Mucosa of gallbladder (tissue), 1 donor: ENCODE data around the gene GPR158. TPM values are rescaled to one million over a fixed set of nuclear protein-coding genes. Genes with fewer than 3 reads are reported as not detected.
A peak's percentile ranks its signal among the peaks of the same experiment; 100 is the strongest.

ENCODE experiments used
- DNase-seq: peaks from one replicate; pipeline ENCODE4 v3.0.0-alpha.2; 2020; ENCODE audit warnings: low spot score
- total RNA-seq: library from RNA; stranded (reverse); gene quantifications from one replicate; pipeline ENCODE4 v1.2.1, GENCODE V29; 2021
- donor health status: DM: no; HTN: no; CAD: no.

Gene GPR158
- total RNA-seq, 1 donor from 2014 or later: 0.09 TPM

DNA sequence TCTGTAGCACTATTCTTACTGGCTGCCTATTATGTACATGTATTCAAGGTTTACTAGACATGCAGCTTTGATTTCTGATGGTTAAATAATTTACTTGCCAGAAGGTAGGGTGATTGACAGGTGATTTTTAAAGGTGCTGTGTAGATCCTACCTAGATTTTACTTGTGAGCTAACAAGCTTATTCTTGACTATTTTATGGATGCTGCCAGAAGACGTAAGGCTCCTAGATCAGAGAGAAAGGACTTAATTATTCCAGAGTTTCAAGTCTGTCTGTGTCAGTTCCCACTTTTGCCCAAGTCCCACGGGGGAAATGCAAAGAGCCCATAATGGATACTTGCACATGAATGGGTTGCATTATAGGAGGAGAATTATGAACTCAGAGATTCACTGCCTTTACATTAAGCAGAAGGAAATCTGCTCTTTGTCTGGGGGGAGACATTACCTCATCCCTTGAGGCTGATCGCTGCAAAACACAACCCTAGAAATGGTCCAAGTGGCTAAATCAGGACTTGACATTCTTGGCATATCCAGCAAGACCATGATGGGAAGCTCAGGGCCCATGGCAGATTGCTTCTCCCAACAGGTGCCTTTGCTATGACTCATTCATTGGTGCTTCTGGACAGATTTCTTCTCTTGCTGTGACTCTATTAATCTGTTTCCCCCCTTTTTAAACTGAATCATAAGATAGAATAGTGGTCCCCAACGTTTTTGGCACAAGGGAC, 32.1 kb downstream of the GPR158 start:
- no peak for DNase-seq

DNA sequence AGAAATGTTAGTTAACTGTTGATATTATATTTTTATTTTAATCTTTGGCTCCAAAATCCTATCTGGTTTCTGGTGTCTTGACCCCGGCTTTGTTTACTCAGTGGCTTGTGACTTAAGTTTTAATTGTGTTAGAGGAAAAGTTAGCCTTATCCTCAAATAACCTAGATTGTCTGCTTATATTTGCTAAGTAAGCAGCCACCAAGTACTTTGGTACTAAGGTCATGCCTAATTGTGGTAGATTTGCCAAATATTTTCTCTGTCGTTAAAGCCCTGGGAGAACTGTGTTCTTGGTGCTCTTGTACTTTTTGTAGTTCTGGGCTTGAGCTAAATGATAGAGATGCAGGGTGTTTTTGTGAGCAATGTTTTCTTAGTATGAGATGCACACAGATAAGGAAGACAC, 34.8 kb downstream of the GPR158 start:
- no peak for DNase-seq

DNA sequence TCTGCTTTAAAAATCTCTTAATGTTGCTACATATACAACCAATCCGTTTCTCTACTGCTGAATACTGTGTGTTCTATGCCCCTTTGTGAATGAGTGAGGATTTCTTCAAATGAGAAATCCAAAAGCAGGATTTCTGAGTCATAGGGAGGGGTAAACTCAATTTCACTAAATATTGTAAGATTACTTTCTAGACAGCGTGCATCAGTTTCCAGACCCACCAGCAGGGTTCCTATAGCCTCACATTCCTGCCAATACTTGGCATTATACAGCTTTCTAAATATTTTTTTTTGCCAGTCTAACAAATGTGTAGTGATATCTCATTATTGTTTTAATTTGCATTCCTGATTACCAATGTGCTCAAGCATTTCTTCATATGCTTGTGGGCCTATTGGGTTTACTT, 35.5 kb downstream of the GPR158 start:
- no peak for DNase-seq

DNA sequence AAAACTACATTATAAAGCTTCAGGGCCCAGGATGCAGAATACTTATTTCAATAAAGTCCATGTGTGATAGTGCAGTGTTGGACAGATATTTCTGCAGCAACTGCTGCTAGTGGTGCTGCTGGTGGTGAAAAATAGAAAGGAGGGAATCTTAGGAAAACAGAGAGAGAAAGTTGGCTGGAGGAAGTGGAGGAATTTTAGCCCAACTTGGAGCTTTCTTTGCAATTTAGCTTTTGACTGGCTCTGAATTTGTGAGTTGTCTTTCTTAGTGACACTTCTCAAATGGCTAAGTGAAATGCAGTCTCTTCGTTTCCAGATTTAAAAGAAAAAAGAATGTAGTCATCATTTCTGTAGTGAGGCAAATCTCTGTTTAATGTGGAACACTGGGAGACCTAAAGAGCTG, 45.4 kb downstream of the GPR158 start:
- DNase-seq: no peak

DNA sequence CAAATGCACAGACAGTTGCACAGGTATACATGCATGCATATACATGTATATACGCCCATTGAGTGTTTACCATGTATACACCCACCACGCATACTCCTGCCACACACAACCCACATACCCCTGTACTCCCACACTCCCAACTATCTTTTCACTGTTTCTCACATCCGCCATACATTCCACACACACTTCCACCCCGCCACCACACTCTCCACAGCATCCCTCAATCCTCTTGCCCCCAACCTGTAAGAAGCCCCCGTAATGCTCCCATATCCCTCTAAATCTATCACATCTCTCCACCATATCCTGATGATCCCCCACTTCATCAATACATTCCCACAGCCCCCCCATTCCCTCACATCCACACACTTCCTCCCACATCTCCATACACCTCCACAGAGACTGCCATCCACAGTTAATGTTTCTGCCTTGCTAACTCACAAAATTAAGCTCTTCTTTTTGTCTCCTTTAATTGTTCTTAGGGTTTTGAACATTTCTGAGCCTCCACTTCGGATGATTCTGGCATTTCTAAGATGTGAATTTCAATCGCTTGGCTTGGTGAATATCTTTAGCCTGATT, 47.4 kb downstream of the GPR158 start:
- DNase-seq: no peak

DNA sequence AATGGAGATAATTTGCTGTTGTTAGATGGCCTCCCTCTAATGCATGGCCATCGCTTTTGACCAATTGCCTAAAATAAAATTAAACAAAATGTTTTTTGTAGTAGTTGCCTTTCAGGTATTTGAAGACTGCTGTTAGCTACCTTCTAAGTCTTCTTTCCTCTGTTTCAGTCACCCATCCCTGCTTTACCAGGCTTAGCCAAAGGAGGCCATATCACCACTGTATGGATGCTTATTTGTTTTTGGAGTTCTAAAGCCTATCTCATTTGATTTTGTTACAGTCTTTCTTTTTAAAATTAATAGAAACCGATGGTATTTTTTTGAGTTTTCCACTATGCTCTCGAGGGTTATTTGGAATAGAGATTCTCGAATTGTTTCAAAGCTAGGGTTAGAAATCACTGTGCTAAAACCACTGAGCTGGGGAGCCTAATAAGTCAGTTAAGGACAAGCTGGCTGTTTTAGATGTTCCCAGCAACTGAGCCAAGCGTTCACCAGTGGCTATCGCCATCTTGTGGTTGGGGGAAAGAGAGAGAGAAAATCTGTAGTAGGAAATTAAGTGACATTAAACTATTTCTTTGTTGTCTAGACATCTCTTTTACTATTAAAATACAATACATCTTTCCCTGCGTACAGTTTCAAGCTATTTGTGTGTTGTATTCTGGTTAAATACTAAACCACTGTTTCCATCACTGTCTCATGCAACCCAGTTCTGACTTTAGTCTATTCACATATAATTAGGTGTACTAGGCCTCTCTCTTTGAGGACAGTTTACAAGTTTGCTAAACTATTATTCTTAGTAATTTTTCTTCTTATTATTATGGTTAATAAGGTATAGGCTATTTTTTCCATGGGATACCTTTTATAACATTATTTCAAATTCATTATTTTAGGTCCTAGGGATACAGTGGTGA, 52.2 kb downstream of the GPR158 start:
- peak; percentile 26 for DNase-seq

DNA sequence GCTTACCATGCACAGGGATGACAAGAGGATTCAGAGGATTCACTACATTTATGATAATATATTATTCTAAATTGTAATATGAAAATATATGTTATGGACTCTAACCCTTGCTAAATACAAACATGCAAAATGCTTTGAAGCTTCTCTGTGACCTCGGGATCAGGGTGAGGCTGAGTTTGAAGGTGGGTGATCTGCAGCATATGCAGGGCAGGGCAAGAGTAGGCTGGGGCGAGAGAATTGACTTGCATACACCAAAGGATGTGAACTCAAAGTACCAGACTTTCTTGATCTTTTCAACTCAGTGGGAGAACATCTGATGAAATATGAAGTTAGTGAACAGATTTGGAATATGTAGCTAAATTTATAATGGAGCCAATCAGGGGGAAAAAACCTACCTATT, 57.0 kb downstream of the GPR158 start:
- DNase-seq: no peak

DNA sequence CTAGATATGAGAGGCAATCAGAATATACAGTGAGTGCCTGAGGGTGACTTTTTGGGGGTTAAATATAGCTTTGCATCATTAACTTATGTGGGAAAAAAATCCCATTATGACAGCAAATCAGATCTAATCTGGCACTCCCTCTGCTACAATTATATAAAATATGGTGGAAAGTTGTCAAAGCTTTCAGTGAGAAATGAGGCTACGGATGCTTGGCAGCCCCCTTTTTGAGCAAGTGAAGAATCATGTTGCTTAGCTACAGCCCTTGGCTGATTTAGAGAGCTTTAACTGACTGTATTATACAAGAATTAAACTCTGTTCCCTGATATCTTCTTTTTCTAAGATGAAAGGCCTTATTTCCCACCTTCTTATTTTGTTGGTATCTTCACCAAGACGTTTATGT, 57.4 kb downstream of the GPR158 start:
- DNase-seq: no peak

DNA sequence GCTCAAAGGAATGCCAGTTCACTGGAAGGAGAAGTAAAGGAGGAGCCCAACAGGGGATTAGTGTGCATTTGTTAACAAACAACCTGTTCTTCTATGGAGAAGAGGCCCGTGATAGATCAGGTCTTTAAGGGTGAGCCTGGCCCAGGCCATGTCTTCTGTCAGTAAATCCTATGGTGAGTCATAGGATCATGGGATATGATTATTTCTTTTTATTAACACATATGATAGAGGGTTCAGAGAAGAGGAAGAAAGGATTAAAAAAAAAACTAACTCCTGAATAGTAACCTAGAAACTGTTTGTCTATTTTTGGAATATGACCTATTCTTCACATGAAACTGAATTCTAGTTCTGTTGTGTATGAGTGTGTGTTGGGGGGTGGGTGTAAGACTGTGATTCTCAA, 70.4 kb downstream of the GPR158 start:
- DNase-seq: no peak

DNA sequence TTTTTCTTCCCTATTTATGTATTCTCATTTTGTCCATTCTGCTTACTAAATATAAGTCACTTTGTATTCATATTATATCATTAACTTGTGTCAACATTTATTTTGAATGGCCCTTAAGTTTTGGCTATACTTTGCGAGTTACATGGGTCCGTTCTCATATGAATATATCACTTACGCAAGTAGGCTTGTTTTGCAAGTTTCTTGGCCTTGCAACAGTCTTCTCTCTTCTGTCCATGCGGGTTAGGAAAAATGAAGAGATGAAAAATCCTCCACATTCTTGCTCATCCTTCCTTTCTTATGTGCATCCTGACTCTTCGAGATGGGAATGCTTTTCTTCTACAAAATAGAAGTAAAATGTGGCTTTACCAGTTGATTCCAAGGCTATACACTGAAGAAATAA, 82.8 kb downstream of the GPR158 start:
- no peak for DNase-seq

DNA sequence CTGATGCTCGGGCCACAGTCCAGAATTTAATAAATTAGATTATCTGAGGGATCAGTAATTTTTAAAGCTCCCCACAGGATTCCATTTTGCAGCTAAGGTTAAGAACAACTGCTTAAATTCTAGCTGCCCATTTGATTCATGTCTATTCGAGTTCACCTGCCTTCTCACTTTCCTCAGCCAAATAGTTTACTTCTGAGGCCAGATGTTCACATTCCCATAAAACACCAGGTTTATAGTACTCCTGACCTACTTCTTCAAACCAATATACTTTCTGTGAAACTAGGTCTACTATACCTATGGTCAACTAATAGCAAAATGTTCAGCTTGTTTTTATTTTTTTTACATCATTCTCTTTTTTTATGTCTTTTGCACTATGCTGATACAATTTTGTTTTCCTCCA, 86.3 kb downstream of the GPR158 start:
- DNase-seq: no peak

DNA sequence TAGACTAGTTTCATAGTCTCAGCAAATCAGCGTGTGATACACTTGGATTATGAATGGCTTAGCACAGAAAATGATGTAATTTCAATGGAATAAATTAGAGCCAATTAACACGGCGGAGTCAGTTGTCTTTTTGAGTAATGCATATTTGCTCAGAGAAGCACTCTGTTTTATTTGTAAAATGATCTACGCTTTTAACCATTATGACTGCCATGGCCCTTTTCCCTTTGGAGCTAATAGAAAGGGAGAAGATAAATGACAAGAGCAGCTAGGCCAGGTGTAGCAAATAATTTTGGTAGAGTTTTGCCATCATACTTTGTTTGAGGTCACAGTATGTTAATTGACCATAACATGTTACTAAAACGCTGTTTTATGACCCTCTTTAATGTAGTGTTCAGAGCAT, 86.8 kb downstream of the GPR158 start:
- DNase-seq: no peak

DNA sequence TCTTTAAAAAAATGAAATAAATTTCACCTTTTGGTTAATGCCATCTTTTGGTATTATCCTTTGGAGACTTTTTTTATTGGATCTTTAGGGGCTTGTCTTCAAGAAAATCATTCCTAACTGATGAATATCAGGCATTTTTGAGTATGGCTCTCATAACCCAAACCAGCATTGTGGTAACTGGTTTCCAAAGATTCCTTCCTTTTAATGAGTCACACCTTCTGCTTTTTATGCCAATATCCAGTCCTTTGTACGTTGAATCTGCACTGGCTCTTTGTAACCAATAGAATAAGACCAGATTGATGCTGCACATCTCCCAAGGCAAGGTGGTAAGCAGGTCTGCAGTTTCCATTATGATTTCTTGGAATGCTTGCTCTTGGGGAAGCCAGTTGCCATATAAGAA, 89.1 kb downstream of the GPR158 start:
- DNase-seq: no peak

DNA sequence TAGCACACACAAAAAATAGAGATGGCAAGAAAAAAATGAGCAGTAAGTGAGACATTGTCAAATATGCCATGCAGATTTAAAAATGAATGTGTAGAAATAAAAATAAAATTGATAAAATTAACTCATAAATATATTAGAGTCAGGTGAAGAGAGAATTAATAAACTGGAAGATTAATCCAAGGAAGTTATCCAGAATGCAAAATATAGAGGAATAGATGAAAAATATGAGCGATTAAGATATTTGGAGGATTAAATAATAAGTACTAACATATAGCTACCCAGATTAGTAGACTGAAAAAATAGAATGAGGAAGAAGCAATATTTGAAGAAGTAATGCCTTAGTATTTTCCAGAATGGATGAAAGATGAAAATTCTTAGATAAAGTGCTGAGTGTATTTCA, 103.4 kb downstream of the GPR158 start:
- DNase-seq: no peak

DNA sequence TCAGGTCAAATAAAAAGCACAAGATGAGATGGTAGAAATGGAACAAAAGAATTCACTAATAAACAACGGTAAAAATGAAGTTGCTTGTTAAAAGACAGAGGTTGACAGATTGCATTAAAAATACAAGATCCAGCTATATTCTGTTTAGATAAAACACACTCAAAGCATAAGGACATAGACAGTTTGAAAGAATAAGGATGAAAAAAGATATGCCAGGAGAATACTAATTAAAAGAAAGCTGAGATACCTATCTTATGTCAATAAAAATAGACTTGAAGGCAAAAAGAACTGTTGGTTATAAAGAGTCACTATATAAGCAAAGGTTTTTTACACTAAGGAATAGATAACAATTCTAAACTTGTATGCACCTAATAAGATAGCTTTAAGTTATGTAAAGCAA, 105.3 kb downstream of the GPR158 start:
- no peak for DNase-seq

DNA sequence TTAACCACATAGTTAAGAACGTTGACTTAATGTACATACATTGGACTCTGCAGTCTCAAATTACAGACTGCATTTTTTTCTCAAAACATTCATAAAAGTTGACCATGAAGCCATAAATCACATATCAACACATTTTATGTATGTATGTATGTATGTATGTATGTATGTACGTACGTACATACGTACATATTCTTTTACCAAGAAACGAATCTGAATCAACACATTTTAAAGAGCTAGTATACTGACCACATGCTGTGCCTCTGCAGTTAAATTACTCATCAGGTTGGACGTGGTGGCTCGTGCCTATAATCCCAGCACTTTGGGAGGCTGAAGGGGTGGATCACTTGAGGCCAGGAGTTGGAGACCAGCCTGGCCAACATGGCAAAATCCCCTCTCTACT, 105.8 kb downstream of the GPR158 start:
- DNase-seq: no peak

DNA sequence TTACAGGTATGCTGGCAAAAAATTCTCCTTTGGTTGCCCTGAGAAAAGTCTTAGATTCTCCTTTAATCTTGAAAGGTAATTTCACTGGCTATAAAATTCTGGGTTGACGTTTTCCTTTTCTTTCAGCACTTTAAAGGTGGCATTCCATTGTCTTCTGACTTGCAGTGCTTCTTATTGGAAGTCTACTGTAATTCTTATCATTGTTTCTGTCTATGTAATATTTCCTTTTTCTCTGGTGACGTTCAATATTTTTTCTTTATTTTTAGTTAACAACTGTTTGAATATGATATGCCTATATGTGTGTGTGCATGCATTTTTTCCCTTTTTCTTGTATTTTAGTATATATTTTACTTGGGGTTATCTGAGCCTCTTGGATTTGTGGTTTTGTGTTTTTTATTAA, 111.0 kb downstream of the GPR158 start:
- no peak for DNase-seq

DNA sequence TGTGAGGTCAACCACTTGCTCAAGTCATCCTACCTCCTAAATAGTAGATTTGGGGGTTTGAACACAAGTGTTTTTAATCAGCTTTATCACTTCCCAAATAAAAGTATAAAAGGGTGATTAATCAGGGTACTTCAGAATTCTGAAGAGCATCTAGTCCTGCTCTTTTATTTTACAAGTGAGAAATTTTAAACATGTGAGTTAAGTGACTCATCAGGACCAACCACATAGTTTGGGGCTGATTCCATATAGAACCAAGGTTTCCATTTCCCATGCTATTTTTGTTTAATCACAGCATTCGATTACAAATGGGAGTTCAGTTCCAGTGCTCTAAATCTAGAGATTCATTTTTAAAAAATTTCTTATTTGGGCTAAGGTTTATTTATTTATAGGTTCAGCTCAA, 113.4 kb downstream of the GPR158 start:
- DNase-seq: no peak

DNA sequence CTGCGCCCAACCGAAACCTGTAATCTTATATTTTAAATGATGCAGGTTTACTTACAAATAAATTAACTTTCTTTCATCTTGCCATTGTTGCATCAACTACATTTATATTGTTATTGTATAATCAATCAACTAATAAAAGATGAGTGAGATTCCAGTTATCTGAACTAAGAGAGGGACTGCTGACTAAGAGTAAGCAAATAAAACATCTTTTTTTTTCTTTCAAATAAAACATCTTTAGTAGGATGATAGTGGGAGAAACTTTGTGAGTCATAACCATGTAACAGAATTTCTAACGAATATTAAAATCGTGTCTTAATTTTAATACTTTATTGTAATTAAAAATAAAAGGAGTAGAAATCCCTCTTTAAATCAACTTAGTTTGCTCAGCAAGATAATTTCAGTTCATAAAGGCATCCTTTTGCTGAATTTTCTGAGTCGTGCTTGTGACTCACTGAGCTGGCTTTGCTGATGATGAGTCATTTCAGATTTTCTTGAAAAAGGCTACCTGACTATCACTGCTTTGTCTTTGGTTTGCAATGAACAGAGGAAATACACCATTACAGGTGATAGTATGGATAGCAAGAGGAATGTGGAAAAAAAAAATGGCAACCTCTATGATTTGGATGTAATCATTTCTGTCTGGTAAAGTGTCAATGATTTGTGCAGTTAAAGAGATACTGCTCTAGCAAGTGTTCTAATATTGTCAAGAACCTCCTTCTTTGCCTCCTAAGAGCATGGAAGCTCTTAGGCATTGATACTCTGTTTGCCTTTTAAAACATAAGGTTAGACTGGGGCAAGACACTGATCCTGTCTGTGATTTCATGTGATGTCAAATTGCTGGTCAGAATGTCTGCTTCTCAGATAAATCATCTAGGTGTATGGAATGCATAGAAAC, 119.5 kb downstream of the GPR158 start:
- DNase-seq: no peak

DNA sequence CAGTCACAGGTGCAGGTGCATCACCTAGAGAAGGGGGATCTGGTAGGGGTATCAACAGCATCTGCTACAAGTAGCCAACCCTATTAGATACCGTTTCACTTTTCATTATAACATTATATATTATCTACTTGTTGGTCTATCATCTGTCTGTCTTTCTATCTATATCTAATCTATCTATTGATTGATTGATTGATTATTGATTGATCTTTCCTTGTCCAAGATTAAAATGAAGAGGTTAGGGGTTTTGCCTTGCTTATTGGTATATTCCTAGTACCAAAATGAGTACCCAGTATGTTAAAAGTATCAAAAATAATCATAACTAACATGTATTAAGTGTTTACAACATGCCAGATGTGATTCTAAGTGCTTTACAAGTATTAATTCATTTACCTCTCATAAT, 121.5 kb downstream of the GPR158 start:
- no peak for DNase-seq

DNA sequence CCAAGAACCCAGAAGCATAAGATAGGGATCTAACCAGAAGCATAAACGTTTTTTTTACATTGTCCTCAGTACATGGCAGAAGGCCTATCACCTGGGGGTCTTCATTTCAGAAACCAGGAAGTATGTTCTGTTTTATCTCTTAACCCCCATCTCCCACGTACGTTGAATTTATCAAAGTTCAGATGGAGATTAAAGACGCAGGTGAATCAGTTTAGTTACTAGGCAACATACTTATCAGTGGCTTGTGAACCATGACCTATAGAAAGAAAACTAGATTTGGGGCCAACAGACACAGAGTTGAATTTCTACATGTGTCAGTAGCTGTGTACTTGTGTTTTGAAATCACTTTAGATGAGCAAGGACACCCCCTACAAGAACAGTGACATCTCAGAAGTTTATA, 122.7 kb downstream of the GPR158 start:
- no peak for DNase-seq

DNA sequence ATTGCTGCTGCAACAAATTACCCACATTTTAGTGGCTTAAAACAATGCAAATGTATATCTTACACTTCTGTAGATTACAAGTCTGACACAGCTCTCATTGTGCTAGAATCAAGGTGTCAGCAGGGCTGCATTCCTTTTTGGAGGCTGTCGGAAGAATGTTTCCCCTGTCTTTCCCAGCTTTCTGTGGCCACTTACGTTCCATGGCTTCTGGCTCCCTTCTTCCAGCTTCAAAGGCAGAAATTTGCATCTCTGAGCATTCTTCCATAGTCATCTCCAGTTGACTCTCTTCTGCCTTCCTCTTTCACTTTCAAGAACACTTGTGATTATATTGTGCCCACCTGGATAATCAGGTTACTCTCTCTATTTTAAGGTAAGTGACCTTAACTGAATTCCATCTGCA, 125.3 kb downstream of the GPR158 start:
- no peak for DNase-seq
